ENCODE measurements around the gene PIM3. TPM values are rescaled to one million over a fixed set of nuclear protein-coding genes. Genes with fewer than 3 reads are reported as not detected.

Gene PIM3
- total and polyA plus RNA-seq, 2 donors: 17.1 to 74.5 TPM

- no peak overlapping the region for H3K4me3 ChIP-seq (ENCODE audit: low read depth, low read length)
- no peak overlapping the region for H3K27ac ChIP-seq (ENCODE audit: low read depth)
- H3K36me3 ChIP-seq (ENCODE audit: insufficient read depth): no peaks in the 10 kb centered on the region
- no peaks in the 10 kb centered on the region for H3K4me1 ChIP-seq (ENCODE audit: insufficient read depth)
- 81% methylated on average over 10 of the region's 10 CpGs for WGBS
- DNase-seq (ENCODE audit: extremely low spot score): no peak
Measured at GRCh38 chr22:49995361-49996118, 35.0 kb downstream of the PIM3 start.

- Histone ChIP-seq H3K27ac (ENCODE audit: low read depth) (no peak overlapping the region), H3K4me3 (ENCODE audit: low read depth, low read length) (no peak overlapping the region), H3K36me3 (ENCODE audit: insufficient read depth) (no peaks in the 10 kb centered on the region), H3K4me1 (ENCODE audit: insufficient read depth) (no peaks in the 10 kb centered on the region)
- no peak for DNase-seq (ENCODE audit: extremely low spot score)
- 85% methylated on average over 4 of the region's 4 CpGs for WGBS
Measured at GRCh38 chr22:49996119-49996517, 35.5 kb downstream of the PIM3 start.

- DNase-seq (ENCODE audit: extremely low spot score): no peak
- WGBS: 86% methylated on average over 19 of the region's 19 CpGs
- Histone ChIP-seq H3K4me1 (ENCODE audit: insufficient read depth) (no peaks in the 10 kb centered on the region), H3K27ac (ENCODE audit: low read depth) (no peak overlapping the region), H3K36me3 (ENCODE audit: insufficient read depth) (no peaks in the 10 kb centered on the region), H3K4me3 (ENCODE audit: low read depth, low read length) (no peak overlapping the region)
Measured at GRCh38 chr22:49996518-49997250, 36.1 kb downstream of the PIM3 start.

GRCh38 chr22:49997251-49997599 lies 36.7 kb downstream of the PIM3 start:
- H3K4me3 ChIP-seq (ENCODE audit: low read depth, low read length): no peak overlapping the region
- H3K27ac ChIP-seq (ENCODE audit: low read depth): no peak overlapping the region
- H3K36me3 ChIP-seq (ENCODE audit: insufficient read depth): no peaks in the 10 kb centered on the region
- no peak for DNase-seq (ENCODE audit: extremely low spot score)
- WGBS: 87% methylated on average over 12 of the region's 12 CpGs
- no peaks in the 10 kb centered on the region for H3K4me1 ChIP-seq (ENCODE audit: insufficient read depth)

- Histone ChIP-seq H3K36me3 (ENCODE audit: insufficient read depth) (no peaks in the 10 kb centered on the region), H3K4me1 (ENCODE audit: insufficient read depth) (no peaks in the 10 kb centered on the region), H3K4me3 (ENCODE audit: low read depth, low read length) (no peak overlapping the region), H3K27ac (ENCODE audit: low read depth) (no peak overlapping the region)
- no peak for DNase-seq (ENCODE audit: extremely low spot score)
- WGBS: 91% methylated on average over 21 of the region's 21 CpGs
Measured at GRCh38 chr22:49997932-49998717, 37.6 kb downstream of the PIM3 start.

GRCh38 chr22:49998718-49999062 lies 38.1 kb downstream of the PIM3 start:
- Histone ChIP-seq H3K36me3 (ENCODE audit: insufficient read depth) (no peaks in the 10 kb centered on the region), H3K4me1 (ENCODE audit: insufficient read depth) (no peaks in the 10 kb centered on the region), H3K4me3 (ENCODE audit: low read depth, low read length) (no peak overlapping the region), H3K27ac (ENCODE audit: low read depth) (no peak overlapping the region)
- 89% methylated on average over 14 of the region's 14 CpGs for WGBS
- no peak for DNase-seq (ENCODE audit: extremely low spot score)

- DNase-seq (ENCODE audit: extremely low spot score): no peak
- H3K4me1 ChIP-seq (ENCODE audit: insufficient read depth): no peaks in the 10 kb centered on the region
- no peak overlapping the region for H3K4me3 ChIP-seq (ENCODE audit: low read depth, low read length)
- 10% methylated on average over 68 of the region's 70 CpGs for WGBS
- H3K36me3 ChIP-seq (ENCODE audit: insufficient read depth): no peaks in the 10 kb centered on the region
- H3K27ac ChIP-seq (ENCODE audit: low read depth): no peak overlapping the region
Measured at GRCh38 chr22:49999063-49999945, 38.7 kb downstream of the PIM3 start.

- no peak for DNase-seq (ENCODE audit: extremely low spot score)
- Histone ChIP-seq H3K27ac (ENCODE audit: low read depth) (no peak overlapping the region), H3K36me3 (ENCODE audit: insufficient read depth) (no peaks in the 10 kb centered on the region), H3K4me3 (ENCODE audit: low read depth, low read length) (no peak overlapping the region), H3K4me1 (ENCODE audit: insufficient read depth) (no peaks in the 10 kb centered on the region)
- 34% methylated on average over 41 of the region's 41 CpGs for WGBS
Measured at GRCh38 chr22:49999946-50000586, 39.5 kb downstream of the PIM3 start.

GRCh38 chr22:50000587-50001387 lies 40.2 kb downstream of the PIM3 start:
- no peak overlapping the region for H3K27ac ChIP-seq (ENCODE audit: low read depth)
- WGBS: 90% methylated on average over 32 of the region's 32 CpGs
- no peaks in the 10 kb centered on the region for H3K36me3 ChIP-seq (ENCODE audit: insufficient read depth)
- H3K4me1 ChIP-seq (ENCODE audit: insufficient read depth): no peaks in the 10 kb centered on the region
- no peak overlapping the region for H3K4me3 ChIP-seq (ENCODE audit: low read depth, low read length)
- no peak for DNase-seq (ENCODE audit: extremely low spot score)

- Histone ChIP-seq H3K4me1 (ENCODE audit: insufficient read depth) (no peaks in the 10 kb centered on the region), H3K27ac (ENCODE audit: low read depth) (no peak overlapping the region), H3K36me3 (ENCODE audit: insufficient read depth) (no peaks in the 10 kb centered on the region), H3K4me3 (ENCODE audit: low read depth, low read length) (no peak overlapping the region)
- DNase-seq (ENCODE audit: extremely low spot score): no peak
- WGBS: 80% methylated on average over 16 of the region's 16 CpGs
Measured at GRCh38 chr22:50001388-50002231, 41.0 kb downstream of the PIM3 start.

GRCh38 chr22:50002791-50003190 lies 42.2 kb downstream of the PIM3 start:
- H3K36me3 ChIP-seq (ENCODE audit: insufficient read depth): no peaks in the 10 kb centered on the region
- no peaks in the 10 kb centered on the region for H3K4me1 ChIP-seq (ENCODE audit: insufficient read depth)
- WGBS: 64% methylated on average over 7 of the region's 7 CpGs
- no peak overlapping the region for H3K27ac ChIP-seq (ENCODE audit: low read depth)
- no peak overlapping the region for H3K4me3 ChIP-seq (ENCODE audit: low read depth, low read length)
- DNase-seq (ENCODE audit: extremely low spot score): no peak

Measured in urinary bladder (tissue), 4 donors.